ENCODE results near the gene LNX1.

The LNX1 gene

DNA sequence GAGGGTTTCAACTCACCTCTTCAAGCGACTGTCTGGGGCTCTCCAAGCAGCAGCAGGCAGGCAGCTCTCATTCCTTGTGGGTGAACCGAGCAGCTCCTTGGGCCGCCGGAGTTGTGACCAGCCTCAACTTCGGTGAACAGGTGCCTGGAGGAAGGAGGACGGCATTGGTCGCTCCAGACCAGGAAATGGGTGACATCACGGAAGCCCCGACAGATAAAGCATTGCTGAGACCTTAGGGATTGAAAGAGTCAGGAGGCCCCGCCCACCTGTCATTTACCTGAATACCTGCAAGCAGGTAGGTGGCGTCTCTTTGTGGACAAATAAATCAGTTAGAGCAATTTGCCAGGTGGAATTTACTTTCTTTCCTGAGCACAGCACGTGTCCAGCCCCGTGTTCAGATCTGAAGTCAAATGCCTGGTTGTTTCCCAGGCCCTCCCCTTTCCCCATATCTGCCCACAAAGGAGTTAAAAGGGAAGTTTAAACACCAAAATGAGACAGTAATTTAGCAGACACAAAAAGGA lies at the start of gene LNX1:
LNX1 (minus strand) TSS at position 115 of the 521 bp plus-strand sequence. CDS start 17,484 bp downstream, outside the sequence.
- in situ Hi-C loops (cut with HindIII; ENCODE audit: low sequenced_read_pairs) = no loop called here

DNA sequence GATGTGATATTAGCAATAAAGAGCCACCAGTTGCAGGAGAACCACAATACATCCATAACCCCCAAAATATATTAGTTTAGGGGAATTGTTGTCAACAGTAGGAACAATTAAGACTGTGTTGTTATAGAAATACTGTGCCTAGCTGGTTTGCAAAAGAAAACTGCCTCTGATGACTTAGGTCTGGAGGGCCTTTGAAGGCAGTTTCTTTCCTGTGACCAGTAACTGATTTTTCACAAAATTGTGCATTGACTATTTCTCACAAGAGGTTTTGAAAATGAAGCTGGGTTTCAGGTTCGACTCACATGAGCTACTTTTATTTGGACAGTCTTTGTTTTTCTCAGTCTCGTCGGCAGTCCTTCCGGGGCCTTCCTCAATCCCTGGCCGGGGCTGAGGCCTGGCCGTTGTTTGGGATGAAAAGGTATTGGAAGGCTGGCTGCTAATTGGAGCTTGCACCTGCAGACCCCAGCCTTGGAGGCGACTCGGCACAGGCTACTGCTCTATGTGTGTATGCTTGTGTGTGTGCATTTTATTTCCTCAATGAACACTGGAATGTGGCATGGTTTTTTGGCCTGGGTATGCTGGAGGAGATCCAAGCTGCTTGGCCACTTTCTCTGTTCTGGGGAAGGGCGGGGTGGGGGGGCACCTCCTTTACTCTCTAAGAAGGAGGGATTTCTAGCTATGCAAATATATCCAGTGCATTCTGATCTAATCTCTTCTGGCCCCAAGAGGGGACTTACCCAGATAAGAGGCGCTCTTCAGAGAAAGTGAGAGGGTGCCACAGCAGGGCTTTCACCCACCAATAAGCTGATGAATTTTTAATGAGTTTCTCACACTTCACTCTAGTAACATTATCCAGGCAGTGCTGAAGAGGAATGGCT lies 49.5 kb upstream of the LNX1 start:
- in situ Hi-C loops (cut with HindIII; ENCODE audit: low sequenced_read_pairs) = no loop called here

DNA sequence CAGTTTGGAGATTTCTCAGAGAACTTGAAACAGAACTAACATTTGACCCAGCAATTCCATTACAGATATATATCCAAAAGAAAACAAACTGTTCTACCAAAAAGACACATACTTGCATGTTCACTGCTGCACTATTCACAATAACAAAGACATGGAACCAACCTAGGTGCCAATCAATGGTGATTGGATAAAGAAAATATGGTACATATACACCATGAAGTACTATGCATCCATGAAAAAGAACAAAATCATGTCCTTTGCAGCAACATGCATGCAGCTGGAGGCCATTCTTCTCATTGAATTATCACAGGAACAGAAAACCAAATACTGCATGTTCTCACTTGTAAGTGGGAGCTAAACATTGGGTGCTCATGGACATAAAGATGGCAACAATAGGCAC lies 47.6 kb upstream of the LNX1 start:
- in situ Hi-C loops (cut with HindIII; ENCODE audit: low sequenced_read_pairs) = no loop called here

DNA sequence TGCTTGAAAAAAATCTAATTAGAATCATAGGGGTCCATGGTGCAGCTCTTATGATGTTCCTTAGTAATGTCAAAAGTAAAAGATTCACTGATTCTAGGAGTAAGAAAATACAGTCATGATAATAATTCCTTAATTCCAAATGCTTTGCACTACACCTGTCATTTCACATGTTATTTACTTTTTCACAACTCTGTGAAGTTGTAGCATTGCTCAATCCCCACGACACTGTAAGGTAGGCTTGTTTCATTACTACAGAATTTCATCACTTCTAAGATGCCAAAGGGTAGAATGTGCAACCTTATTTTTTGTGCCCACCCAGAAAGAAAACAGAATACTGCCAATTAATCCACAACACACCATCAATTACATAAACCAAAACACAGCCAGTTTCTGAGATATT lies 46.1 kb upstream of the LNX1 start:
- in situ Hi-C loops (cut with HindIII; ENCODE audit: low sequenced_read_pairs) = no loop called here

DNA sequence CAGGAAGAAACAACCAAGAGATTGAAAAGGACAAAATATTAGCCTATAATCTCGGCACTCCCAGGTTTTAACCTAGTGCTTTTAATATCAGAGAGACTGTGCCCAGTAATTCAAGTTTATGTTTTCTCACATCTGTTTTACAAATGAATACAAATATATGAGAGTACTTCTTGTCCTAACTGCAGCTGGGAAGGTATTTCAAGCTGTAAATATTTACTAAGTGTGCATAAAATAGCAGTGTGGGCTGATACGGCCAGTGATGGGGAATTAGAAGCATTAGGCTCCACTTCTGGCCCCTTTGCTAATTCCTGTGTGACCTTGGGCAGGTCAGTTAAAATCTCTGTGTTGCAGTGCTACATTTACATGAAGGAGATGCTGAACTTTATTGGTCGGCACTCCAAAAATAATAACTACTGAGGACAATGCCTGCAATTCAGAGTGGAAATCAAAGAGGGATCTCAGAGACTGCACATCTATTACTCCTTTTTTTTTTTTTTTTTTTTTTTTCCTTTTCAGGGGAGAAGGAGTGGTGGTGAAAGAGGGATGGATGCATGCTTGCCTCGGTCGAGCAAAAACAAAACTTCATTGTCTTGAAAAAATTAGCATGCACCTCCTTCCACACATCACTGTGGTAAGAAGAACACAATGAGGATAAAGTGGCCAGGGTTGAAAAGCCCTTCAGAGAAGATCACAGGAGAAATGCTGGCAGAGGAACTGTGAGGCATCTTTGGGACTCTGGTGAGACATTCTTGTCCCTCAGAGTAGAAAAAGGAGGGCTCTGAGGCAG lies 44.6 kb upstream of the LNX1 start:
- in situ Hi-C loops (cut with HindIII; ENCODE audit: low sequenced_read_pairs) = no loop called here

DNA sequence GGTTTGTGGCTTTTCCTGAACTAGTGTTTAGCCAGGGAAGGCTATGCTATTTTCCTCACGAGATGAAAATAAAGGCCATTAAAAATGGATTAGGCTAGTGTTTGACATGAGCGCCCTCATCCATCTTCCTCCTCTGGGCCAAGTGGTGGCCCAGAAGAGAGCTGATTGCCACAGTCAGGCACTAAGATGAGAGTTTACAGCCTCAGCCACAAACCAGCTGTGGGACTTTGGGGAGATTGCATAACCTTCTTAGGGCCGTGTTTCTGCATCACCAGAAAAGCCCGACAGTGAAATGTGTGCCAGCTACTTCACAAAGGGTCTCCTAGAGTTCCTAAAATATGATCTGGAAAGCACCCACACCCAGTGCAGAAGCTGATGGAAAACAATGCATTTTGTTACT lies 42.3 kb upstream of the LNX1 start:
- in situ Hi-C loops (cut with HindIII; ENCODE audit: low sequenced_read_pairs) = no loop called here

DNA sequence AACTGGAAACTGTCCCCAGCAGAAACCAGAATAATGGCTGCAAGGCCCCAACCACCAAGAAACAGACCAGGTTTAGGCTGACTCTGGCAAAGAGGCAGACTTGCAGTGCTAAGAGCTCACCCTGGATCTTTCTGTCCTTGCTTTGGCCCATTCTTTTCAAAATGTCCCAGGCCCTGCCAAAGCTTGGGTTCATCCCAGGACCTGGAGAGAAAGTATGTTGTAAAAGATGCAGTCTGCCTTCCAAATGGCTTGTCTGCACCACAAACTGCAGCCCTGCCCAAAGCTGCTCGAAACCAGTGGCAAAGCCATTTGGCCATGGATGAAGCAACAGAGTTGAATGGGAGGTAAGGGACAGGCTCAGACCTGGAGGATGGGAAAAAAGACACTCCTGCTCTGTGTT lies 38.0 kb upstream of the LNX1 start:
- in situ Hi-C loops (cut with HindIII; ENCODE audit: low sequenced_read_pairs) = no loop called here

DNA sequence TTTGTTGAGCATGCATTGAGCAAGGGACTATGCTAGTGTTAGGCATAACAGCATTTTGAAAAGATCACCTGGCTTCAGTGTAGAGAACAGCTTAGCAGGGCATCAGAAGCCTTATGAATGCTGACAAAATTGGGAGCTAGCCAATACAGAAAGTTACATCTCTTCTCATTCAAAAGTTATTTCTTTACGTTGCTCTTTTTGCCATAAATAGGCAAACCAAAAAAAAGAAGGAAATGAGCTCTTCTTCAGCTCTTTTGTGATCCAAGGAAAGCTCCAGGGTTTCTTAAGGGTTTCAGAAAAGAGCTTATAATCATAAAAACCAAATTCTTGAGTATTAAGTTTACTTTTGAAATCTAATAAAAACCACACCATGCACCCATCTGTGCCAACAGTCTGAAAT lies 35.2 kb upstream of the LNX1 start:
- in situ Hi-C loops (cut with HindIII; ENCODE audit: low sequenced_read_pairs) = no loop called here

DNA sequence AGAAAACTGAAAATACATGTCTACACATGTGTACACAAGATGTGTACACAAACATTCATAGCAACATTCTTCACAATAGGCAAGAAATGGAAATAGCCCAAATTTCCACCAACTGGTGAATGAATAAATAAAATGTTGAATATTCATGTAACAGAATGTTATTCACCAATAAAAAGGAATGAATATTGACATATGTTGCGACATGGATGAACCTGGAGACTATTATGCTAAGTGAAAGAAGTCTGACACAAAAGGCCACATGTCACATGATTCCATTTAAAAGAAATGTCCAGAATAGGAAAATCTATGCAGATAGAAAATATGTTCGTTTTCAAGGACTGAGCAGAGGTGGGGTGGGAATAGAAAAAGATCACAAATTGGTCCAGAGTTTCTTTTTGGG lies 34.6 kb upstream of the LNX1 start:
- in situ Hi-C loops (cut with HindIII; ENCODE audit: low sequenced_read_pairs) = no loop called here

DNA sequence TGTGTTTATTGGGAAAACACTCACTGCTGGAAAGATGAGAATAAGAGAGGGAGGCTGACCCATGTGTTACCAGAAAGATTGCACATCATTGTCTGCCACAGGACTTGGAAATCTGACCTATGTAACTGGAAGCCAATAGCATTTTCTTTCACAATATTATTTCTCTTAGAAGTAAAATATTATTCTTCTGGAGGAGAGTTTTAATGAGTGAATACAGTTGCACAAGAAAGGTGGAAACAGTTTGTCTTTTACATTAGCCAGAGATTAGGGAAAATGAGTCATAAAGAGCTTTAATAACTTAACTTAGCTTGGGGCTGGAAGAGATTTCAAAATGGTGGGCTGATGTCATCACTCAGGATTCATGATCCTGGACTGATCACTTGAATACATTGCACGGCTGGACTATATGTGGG lies 31.5 kb upstream of the LNX1 start:
- in situ Hi-C loops (cut with HindIII; ENCODE audit: low sequenced_read_pairs) = no loop called here

DNA sequence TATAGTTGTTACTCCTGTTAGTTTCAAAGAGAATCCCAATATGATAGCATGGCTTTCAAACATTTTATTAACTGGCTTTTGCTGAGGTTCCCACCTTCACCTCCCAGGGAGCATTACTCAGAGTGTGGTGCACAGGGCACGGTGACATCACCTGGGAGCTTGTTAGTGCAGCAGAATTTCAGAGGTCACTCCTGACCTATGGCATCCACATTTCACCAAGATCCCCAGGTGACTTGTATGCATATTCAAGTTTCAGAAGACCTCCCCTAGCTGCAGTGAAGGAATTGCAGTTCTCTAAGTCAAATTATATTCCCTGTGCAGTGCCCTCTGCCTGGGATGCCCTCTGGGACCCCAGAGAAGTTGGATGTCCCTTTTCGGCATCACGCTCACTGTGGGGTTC lies 29.7 kb upstream of the LNX1 start:
- in situ Hi-C loops (cut with HindIII; ENCODE audit: low sequenced_read_pairs) = no loop called here

DNA sequence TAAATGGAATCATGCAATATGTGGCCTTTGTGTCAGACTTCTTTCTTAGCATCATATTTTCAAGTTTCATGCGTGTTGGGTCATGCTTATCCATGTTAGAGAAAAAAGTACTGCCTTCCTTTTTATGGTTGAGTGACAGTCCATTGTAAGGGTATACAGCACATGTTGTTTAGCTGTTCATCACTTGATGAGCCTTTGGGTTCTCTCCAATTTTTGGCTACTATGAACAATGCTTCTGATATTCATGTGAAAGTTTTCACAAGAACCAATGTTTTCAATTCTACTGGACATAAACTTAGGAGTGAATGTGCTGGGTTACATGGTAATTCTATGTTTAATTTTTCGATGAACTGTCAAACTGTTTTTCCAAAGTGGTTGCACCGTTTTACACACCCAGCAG lies 28.1 kb upstream of the LNX1 start:
- in situ Hi-C loops (cut with HindIII; ENCODE audit: low sequenced_read_pairs) = no loop called here

DNA sequence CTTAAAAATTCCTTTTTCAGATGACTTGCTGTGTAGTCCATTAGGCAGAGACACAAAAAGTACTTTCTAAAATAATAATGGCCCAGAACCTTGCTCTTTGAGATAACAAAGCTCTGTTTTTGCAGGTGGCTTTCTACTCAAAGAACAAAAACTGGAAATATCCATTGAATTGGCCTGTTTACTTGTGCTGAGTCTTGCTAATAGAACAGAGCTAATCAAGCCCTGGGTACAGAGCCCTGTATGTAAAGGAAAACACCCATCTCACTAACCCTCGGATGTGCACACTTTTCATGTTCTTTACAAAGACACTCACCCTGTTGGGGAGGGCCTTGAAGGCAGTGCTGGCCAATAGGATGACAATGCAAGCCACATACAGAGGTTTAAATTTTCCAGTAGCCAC lies 27.0 kb upstream of the LNX1 start:
- in situ Hi-C loops (cut with HindIII; ENCODE audit: low sequenced_read_pairs) = no loop called here

DNA sequence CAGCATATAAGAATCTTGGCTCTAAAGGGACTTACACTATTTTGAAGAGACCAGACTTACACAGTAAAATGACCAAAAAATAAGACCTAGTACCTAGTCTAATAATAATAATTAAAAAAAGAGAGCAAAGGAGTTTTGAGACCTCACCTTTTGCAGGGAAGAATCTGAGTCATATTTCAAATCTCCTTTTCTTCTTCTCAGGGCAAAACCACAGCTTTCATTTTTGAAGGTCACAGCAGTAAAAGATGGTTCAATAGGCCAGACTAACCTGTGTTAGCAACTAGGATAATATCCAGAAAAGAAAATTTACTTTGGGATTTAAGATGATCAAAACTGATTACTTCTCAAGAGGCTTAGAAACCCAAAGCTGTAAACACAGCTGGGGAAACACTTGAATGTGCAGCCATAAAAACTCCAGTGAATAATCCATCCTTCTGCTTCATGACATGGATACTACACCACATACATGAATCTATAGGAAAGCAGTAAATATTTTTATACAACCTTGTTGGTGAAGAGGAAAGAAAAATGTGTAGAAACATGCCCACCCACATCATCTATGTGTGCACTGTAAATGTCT lies 25.9 kb upstream of the LNX1 start:
- in situ Hi-C loops (cut with HindIII; ENCODE audit: low sequenced_read_pairs) = no loop called here

DNA sequence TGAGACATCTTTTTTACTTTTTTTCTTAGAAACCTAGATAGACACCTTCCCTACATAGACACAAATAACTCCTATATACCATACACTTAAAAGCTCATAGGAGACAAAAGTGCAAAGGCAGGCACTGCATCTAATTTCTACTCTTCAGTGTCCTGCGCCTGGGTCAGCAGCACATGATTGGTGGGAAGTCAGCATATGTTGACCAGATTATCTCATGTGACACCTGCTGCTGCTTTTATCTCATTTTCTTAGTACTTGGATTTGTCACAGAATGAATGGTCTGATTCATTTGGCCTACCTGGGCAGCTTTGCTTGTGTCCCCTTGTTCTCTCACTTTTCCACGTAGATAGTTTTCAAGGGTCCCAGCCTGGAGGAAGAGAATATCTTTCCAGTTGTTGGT lies 24.9 kb upstream of the LNX1 start:
- in situ Hi-C loops (cut with HindIII; ENCODE audit: low sequenced_read_pairs) = no loop called here

DNA sequence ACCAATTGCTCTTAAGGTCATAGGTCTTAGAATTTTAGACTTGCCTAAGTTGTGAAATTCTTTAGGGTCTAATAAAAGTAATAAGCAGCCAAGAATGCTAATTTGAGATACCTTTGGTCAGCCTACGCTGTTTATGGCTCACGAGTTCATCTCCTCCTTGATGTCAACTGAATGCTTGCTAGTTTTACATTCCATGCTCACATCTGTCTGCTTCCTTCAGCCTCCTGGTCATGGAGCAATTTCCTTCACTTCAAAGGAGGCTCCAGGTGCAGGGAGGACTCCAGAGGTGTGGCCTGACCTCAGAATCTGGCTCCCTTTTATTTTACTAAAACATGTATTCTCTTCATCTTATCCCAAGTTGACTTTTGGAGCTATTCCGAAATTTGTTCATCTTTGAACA lies 23.3 kb upstream of the LNX1 start:
- in situ Hi-C loops (cut with HindIII; ENCODE audit: low sequenced_read_pairs) = no loop called here

DNA sequence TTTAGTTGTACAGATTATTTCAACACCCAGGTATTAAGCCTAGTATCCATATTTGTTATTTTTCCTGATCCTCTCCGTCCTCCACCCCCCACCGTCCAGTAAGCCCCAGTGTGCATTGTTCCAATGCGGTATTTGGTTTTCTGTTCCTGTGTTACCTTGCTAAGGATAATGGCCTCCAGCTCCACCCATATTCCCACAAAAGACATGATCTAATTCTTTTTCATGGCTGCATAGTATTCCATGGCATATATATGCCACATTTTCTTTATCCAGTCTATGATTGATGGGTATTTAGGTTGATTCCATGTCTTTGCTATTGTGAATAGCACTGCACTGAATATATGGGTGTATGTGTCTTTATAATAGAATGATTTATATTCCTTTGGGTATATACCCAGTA lies 22.1 kb upstream of the LNX1 start:
- in situ Hi-C loops (cut with HindIII; ENCODE audit: low sequenced_read_pairs) = no loop called here

DNA sequence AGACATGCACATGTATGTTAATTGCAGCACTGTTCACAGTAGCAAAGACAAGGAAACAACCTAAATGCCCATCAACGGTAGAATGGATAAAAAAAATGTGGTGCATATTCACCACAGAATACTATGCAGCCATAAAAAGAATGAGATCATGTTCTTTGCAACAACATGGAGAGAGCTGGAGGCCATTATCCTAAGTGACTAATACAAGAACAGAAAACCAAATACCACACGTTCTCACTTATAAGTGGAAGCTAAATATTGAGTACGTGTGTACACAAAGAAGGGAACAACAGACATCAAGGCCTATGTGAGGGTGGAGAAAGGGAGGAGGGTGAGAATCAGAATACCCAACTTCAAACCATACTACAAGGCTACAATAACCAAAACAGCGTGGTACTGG lies 17.4 kb upstream of the LNX1 start:
- in situ Hi-C loops (cut with HindIII; ENCODE audit: low sequenced_read_pairs) = no loop called here

DNA sequence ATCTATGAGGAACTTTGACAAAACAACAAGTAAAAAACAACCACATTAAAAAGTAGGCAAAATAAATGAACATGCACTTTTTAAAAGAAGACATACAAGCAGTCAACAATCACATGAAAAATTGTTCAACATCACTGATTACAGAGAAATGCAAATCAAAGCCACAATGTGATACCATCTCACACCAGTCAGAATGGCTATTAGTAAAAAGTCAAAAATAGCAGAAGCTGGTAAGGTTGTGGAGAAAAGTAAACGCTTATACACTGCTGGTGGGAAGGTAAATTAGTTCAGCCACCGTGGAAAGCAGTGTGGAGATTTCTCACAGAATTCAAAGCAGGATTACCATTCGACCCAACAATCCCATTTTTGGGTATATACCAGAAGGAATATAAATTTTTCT lies 17.0 kb upstream of the LNX1 start:
- in situ Hi-C loops (cut with HindIII; ENCODE audit: low sequenced_read_pairs) = no loop called here

DNA sequence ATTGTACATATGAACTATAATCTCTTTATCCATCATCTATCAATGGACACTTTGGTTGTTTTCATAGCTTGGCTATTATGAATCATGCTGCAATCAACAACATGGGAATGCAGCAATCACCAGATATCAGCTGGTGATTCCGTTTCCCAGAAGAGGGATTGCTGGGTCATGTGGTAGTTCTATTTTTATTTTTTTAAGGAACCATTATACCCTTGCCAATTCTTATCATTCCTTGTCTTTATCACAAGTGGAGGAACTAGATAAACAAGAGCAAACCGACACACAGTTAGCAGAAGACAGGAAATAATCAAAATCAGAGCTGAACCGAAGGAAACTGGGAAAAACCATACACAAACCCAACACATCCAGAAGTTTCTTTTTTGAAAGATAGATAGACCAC lies 14.5 kb upstream of the LNX1 start:
- in situ Hi-C loops (cut with HindIII; ENCODE audit: low sequenced_read_pairs) = no loop called here

DNA sequence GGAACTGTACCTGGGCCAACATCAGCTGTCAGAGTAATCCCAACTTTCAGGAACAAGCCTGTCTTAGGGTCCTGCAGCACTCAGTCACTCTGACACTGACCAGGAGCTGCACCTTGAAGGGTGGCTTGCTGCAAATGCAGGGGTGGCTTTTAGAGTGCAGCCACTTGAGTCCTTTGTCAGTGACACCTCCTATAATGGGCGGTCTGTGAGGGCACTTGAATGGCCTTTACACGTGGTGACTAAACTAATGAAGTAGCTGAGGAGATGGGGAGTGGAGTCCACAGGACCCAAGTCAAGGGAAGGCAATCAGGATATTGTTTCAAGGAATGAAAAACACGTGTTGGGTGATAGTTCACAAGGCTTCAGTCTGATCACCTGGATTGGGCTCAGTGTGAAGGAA lies 11.1 kb upstream of the LNX1 start:
- in situ Hi-C loops (cut with HindIII; ENCODE audit: low sequenced_read_pairs) = no loop called here
